Measurements from ENCODE around the gene PHF13.
"Not testable (repeated sequence)": the region's sequence is repeated elsewhere in the genome, so short reads cannot be mapped to it uniquely, and the experiment has no call there.

DNA sequence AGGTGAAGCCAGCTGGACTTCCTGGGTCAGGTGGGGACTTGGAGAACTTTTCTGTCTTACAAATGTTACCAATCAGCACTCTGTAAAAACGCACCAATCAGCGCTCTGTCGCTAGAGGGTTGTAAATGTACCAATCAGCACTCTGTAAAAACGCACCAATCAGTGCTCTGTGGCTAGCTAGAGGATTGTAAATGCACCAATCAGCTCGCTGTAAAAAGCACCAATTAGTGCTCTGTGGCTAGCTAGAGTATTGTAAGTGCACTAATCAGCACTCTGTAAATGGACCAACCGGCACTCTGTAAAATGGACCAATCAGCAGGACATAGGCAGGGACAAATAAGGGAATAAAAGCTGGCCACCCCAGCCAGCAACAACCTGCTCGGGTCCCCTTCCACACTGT lies 48.9 kb downstream of the PHF13 start:
- not testable (repeated sequence) for TF ChIP-seq POLR2AphosphoS5 (IDR thresholded peaks at IDR 0.05); RAD21 (conservative IDR thresholded peaks at IDR 0.05); SMC3 (conservative IDR thresholded peaks at IDR 0.05; ENCODE audit: poor library complexity); TAF1 (IDR thresholded peaks at IDR 0.05; ENCODE audit: low read depth); EZH2 (IDR thresholded peaks at IDR 0.05; ENCODE audit: borderline replicate concordance, insufficient read depth, low read length, poor library complexity, severe bottlenecking); EP300 (conservative IDR thresholded peaks at IDR 0.05; ENCODE audit: poor library complexity, severe bottlenecking)
- TF ChIP-seq, protein P1, sequence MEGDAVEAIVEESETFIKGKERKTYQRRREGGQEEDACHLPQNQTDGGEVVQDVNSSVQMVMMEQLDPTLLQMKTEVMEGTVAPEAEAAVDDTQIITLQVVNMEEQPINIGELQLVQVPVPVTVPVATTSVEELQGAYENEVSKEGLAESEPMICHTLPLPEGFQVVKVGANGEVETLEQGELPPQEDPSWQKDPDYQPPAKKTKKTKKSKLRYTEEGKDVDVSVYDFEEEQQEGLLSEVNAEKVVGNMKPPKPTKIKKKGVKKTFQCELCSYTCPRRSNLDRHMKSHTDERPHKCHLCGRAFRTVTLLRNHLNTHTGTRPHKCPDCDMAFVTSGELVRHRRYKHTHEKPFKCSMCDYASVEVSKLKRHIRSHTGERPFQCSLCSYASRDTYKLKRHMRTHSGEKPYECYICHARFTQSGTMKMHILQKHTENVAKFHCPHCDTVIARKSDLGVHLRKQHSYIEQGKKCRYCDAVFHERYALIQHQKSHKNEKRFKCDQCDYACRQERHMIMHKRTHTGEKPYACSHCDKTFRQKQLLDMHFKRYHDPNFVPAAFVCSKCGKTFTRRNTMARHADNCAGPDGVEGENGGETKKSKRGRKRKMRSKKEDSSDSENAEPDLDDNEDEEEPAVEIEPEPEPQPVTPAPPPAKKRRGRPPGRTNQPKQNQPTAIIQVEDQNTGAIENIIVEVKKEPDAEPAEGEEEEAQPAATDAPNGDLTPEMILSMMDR (IDR thresholded peaks at IDR 0.05; ENCODE audit: poor library complexity, severe bottlenecking): not testable (repeated sequence)
